HT1080 (cell line): ENCODE data around the gene BHLHE40. TPM values are rescaled to one million over a fixed set of nuclear protein-coding genes. Genes with fewer than 3 reads are reported as not detected.

Source experiments
- DNase-seq: peaks from one replicate; pipeline ENCODE4 v3.0.0-alpha.2; 2015; ENCODE audit warnings: low read depth
- total RNA-seq: library from RNA; depleted of rRNA; stranded (reverse); fragments of >200 nt; shearing (Covaris generic); gene quantifications from 2 replicates; pipeline ENCODE4 v1.2.3, GENCODE V29; 2014; rRNA removed

Gene BHLHE40
- total RNA-seq, 1 experiment from 2014 or later, result 19.2 TPM

GRCh38 chr3:5016211-5017161 is 37.2 kb downstream of the BHLHE40 start:
- peak; percentile 83 for DNase-seq

DNA sequence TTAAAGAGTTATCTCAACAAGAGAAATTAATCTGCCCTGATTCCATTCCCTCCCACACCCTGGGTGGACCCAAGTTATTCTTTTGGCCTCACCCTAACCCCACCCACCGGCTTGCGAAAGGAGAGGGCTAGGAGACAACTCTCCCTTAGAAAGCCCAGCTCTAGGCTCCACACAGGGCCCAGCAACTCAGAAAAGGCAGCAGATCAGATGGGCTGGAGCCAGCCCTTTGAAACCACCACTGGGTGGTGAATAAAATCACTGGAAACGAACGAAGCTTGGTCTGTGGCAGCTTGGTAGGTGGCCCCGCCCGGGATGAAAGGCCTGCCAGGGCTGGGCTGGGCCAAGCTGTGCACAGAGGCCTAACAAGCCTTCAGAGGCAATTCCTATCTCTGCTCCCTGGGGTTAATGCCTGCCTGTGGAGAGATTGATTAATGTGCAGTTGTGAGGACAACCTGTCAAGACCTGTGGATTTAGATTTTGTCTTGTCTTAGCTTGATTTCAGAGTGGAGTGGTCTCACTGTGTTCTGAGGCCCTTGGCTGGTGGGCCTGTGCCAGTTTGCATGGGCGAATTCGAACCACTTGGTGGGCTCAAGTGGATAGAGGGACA is 38.8 kb downstream of the BHLHE40 start:
- peak; percentile 30 for DNase-seq

DNA sequence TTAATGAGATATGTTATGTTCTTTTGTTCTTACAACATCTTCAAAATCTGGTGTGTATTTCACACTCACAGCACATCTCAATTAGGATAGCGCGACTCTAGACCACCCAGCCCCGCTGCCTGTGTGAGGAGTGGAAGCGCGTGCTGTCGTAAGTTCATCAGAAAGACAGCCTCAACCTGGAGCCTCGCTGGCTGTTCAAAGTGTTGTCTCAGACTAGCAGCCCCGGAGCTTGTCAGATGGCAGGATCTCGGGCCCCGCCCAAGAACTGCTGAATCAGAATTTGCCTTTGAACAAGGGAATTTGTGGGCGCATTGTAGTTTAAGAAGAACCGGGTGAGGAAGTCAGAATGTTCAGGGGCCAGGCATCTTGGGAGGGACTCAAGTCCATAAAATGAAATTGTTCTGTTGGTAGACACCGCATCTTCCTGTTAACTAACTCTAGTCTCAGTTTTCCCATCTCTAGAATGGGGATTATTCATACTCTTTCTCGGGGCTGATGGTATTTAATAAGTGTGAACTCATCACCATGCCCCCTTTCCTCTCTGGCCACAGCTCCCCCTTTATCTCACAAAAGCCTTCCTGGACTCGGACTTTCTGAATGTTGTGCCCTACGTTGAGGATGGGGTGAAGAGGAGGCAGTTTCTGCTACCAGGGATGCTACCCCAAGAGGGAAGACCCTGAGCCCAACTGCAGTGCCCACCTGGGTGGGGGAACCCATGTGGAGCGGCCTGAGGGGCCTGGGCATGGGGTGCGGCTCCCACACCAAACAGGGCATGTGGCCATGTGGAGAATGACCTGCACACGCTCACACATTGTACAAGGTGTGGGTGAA is 40.4 kb downstream of the BHLHE40 start:
- no peak for DNase-seq

- no peak for DNase-seq
Measured at GRCh38 chr3:5020242-5020722, 41.0 kb downstream of the BHLHE40 start.

DNA sequence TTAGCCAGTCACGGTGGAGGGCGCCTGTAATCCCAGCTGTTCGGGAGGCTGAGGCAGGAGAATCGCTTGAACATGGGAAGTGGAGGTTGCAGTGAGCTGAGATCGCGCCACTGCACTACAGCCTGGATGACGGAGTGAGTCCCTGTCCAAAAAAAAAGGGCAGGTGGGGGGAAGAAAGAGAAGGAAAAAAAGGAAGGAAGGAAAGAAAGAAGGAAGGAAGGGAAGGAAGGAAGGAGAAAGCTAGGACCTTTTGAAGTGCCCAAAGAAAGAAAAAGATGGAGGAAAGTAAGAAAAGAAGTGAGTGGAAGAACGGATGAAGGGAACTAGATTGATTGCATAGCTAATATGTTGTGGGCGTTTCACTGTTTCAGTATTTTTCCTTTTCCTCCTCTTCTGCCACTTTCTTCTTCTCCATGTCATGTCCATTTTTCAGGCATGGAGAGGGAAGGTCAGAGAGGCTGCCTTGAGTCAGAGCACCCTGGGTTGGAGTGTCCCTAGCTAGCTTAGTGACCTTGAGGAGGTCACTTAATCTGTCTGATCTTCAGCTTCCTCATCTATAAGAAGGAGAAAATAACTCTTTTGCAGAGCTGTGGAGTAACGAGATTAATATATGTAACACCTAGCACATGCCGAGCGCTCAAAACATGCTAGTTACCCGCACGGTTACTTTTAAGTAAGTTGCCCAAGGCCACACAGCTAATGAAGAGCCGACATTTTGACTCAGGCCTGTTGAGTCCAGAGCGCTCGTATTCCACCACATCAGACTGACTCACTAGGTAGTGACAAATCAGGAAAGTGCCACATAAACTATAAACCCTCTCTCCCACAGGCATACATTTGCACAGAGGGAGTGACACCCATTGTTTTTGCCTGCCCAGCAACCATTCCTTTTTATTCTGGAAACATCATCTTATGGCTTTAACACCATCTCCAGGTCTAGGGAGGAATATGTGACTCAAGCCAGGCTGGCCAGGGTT is 42.2 kb downstream of the BHLHE40 start:
- peak; percentile 92 for DNase-seq

DNA sequence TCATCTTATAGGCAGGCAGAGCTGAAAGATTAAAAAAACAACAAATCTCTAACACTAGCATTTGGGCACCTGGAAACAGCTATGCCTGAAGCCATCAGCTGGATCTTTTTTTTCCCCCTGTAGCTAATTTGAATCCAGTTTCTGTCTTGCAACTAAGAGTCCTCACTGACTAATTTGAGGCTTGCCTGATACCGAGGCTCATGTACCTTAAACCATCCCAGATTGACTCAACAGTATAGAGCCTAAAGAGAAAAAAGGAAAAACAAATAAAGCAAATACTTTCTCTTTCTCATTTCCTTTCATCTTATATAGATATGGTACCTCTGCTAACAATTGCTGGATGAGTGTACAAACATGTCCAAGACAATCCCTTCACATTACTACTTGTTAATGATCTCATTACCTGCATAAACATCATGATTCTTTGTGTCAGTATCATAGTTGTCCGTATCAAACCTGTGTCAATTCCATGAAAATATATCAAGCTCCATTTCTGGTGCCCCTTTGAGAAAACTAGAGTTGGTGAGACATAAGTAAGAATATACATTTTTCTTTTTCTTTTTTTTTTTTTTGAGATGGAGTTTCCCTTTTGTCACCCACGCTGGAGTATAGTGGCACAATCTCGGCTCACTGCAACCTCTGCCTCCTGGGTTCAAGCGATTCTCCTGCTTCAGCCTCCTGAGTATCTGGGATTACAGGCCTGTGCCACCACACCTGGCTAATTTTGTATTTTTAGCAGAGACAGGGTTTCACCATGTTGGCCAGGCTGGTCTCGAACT is 43.1 kb downstream of the BHLHE40 start:
- no peak for DNase-seq

GRCh38 chr3:5022966-5023776 is 43.9 kb downstream of the BHLHE40 start:
- DNase-seq, result peak; percentile 99

GRCh38 chr3:5023777-5024346 is 44.6 kb downstream of the BHLHE40 start:
- no peak for DNase-seq

DNA sequence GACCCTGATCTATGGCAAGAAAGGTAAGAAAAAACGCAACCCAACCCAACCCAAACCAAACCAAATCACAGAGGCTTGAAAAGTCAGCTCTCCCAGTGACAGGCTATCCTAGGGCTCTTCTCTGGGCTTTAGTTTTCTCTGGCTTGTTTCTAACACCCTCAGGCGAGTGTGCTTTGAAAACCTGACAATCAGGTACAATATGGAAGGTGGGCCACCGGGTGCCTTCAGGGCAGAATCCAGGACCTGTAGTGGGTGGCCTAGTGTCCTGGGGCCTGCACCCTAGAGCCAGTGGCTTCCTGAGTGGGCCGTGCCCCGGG is 46.8 kb downstream of the BHLHE40 start:
- DNase-seq, result no peak

DNA sequence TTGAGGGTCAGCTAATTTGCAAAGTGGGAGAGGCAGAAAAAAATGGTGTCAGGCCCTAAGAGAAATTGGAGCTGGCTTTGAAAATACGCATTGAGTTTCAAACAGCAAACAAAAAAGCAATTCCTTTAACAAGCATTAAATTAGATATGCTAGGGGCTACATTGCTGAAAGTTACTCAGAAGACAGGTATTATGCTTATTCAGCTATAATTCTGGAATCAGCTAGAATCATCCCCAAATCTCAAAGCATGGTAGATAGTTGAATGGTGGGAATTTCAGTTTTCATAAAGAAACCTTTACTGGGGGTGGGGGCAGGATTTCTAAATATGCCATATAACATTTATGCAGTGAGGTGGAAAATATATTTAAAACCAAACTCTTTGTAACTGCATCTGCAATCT is 50.5 kb downstream of the BHLHE40 start:
- DNase-seq, result no peak

DNA sequence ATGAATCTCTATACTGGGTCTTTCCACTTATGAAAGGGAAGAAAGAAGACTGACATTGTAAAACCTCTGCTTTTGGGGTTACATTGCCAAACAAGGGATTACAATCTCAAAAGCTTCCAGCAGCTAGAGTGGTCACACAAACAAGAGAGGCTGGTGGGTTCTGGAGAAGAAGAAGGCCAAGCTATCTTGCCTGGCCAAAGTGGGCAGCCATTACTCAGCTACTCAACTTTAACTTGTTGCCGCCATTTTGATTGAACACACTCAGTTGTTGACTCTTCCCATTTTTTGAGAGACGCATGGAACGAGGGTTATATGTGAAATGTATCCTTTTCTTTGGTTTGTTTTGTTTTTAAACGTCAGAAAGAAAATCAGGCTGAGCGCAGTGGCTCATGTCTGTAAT is 50.9 kb downstream of the BHLHE40 start:
- no peak for DNase-seq

DNA sequence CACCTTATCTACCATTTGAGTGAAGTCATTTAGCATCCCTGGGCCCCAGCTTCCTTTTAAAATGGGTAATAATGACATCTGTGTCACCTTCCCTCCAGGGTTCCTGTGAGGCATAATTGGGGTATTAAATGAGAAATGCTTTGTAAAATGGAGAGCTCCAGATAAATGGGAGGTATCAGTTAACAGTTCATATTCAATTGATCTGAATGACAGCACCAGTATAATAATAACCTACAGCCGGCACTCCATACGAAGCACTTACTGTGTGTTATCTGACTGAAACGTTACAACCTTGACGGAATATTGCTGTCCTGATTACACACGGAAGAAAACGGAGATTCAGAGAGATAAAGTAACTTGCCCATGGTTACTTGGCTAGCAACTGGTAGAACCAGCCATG is 53.6 kb downstream of the BHLHE40 start:
- no peak for DNase-seq

Other genes starting within 250 kb of the BHLHE40 start
- 30.2 and 35.8 TPM in 2 replicates for gene ARL8B, start 142.9 kb downstream of the BHLHE40 start, total RNA-seq
- gene EDEM1, start 208.3 kb downstream of the BHLHE40 start, total RNA-seq, result 36.7 and 57.4 TPM in 2 replicates